Psoas muscle (tissue), 8 donors: Measurements from ENCODE around the gene GPR132. TPM values are rescaled to one million over a fixed set of nuclear protein-coding genes. Genes with fewer than 3 reads are reported as not detected.

Source experiments
- ATAC-seq, 4 donors: fragments of 200-7000 bp; cut with Tn5 transposase; one replicate each; pipeline ENCODE4 v1.9.1; 2020; ENCODE audit warnings: moderate library complexity in 3 of 4, mild to moderate bottlenecking in 2 of 4
- DNase-seq, 2 donors: peaks; one replicate each; pipeline ENCODE4 v3.0.0-alpha.2; 2020
- H3K27ac ChIP-seq: fragments of 200-600 bp; one replicate; pipeline ENCODE4 v1.8.0; 2022
- H3K27me3 ChIP-seq, 3 donors: fragments of 200-600 bp in 1 of 3; one replicate each; pipeline versions ENCODE4 v1.6.1 to v1.8.0; 2013 to 2022; ENCODE audit warnings: low read length in 2 of 3, mild to moderate bottlenecking in 2 of 3, moderate library complexity in 1 of 3; ENCODE audit not compliant: insufficient read depth in 3 of 3
- H3K36me3 ChIP-seq, 2 donors: fragments of 200-600 bp in 1 of 2; one replicate each; pipeline versions ENCODE4 v1.6.1 to v1.8.0; 2013 to 2022; ENCODE audit warnings: low read depth in 1 of 2, mild to moderate bottlenecking in 1 of 2, moderate library complexity in 1 of 2; ENCODE audit not compliant: insufficient read depth in 1 of 2
- H3K4me1 ChIP-seq: fragments of 200-600 bp; one replicate; pipeline ENCODE4 v1.8.0; 2022
- H3K4me3 ChIP-seq: fragments of 200-600 bp; one replicate; pipeline ENCODE4 v1.8.0; 2022; ENCODE audit warnings: mild to moderate bottlenecking
- H3K9me3 ChIP-seq: fragments of 200-600 bp; one replicate; pipeline ENCODE4 v1.8.0; 2022
- WGBS, 3 donors: extraction: QIAGEN DNeasy Blood & Tissue Kit; methylation state at CpG; one replicate each; pipeline versions ENCODE4 v1.1.6 to v1.1.7; 2013; 5-methylcytosine and 5-hydroxymethylcytosine counted together
- intact Hi-C, 2 donors: fragments of 100-400 bp; cut with DNase I; formaldehyde crosslinking; loops; one replicate each; pipeline versions ENCODE4 v1.11.0 to v1.14.2; 2022
- polyA plus RNA-seq, 3 donors: library from polyadenylated mRNA; stranded (reverse); fragments of 200-250 nt; gene quantifications; one replicate each; pipeline ENCODE4 v1.2.3, GENCODE V29; 2013
- total RNA-seq, 4 donors: library from RNA; stranded (reverse); fragmentation: NEBNext Ultra II Directional in 2 of 4; extraction: Animal tissue kit (Norgen Biotek cat#: 25700) in 2 of 4; gene quantifications; one replicate each; pipeline versions ENCODE4 v1.2.1 to v1.2.4, GENCODE V29; 2021 to 2023
- TF ChIP-seq, protein P1 (sequence below): fragments of 200-600 bp; IDR thresholded peaks from one replicate; pipeline ENCODE4 v1.8.0; 2022; ENCODE audit warnings: antibody characterized with exemption
- donor health status: healthy with polysubstance abuse.
- donor health status: DM: no; HTN: no; CAD: no; lungs with moderate emphysema.
- donor health status: Bipolar disorder and iron deficiency.
- donor health status: healthy.
- donor health status: DM: yes; HTN: yes; CAD: no.
- donor health status: DM: no; HTN: no; CAD: no.
- donor health status: DM: no; HTN: no; CAD: no.
- donor health status: DM: yes; HTN: yes; CAD: no.

Gene GPR132
- total and polyA plus RNA-seq, 7 donors, result 0.08 to 0.60 (median 0.34) TPM

DNA sequence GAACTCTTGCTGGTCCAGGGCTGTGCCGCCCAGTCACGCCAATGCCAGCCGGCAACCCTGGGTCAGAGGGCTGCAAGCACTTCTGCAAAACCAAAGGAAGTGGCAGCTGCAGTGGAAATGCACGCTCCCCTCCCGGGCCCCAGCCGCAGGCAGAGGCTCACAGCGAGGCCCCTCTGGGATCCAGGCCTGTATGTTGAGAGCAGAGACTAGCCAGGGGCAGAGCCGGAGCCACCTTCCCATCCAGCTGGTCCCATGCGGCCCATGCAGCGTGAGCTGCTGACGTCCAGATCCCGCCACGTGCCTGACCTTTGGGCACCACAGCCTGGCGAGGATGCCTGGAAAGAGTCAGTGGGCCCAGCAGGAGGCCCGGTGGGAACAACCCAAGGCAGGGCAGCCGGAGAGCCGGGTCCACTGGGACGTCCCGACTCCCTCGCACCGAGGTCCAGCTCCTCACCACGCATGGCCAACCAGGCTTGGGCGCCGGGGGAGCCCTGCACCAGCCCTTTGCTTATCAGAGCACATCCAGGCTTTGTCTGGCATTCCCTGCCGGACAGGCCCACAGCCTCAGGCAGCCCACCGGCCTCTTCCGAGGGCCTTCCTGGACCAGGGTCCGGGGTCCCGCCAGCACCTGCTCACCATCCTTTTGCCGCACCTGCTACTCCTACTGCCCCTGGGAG is 4.3 kb downstream of the GPR132 start:
- intact Hi-C loops, result no loop called here
- TF ChIP-seq, protein P1, sequence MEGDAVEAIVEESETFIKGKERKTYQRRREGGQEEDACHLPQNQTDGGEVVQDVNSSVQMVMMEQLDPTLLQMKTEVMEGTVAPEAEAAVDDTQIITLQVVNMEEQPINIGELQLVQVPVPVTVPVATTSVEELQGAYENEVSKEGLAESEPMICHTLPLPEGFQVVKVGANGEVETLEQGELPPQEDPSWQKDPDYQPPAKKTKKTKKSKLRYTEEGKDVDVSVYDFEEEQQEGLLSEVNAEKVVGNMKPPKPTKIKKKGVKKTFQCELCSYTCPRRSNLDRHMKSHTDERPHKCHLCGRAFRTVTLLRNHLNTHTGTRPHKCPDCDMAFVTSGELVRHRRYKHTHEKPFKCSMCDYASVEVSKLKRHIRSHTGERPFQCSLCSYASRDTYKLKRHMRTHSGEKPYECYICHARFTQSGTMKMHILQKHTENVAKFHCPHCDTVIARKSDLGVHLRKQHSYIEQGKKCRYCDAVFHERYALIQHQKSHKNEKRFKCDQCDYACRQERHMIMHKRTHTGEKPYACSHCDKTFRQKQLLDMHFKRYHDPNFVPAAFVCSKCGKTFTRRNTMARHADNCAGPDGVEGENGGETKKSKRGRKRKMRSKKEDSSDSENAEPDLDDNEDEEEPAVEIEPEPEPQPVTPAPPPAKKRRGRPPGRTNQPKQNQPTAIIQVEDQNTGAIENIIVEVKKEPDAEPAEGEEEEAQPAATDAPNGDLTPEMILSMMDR, result no peak
- peak in 2 of 4 donors; percentile 11 to 23 for ATAC-seq
- H3K4me3 ChIP-seq, result peak overlapping the region; percentile 30
- peaks cover 4% of the 10 kb centered on the region for H3K4me1 ChIP-seq
- 47 to 54% (median 54%) methylated on average over 27 to 30 of the region's 30 CpGs for WGBS, 3 donors
- no peaks in the 10 kb centered on the region for H3K9me3 ChIP-seq
- H3K27me3 ChIP-seq, result peaks cover 0 to 7% (median 0%) of the 10 kb centered on the region in 3 donors
- no peaks in the 10 kb centered on the region for H3K36me3 ChIP-seq
- peak; percentile 47 to 71 for DNase-seq
- H3K27ac ChIP-seq, result peak overlapping the region; percentile 23

- no peak overlapping the region for H3K27ac ChIP-seq
- ATAC-seq (no peak), DNase-seq (no peak)
- no peaks in the 10 kb centered on the region for H3K9me3 ChIP-seq
- no peaks in the 10 kb centered on the region for H3K36me3 ChIP-seq
- no peak overlapping the region for H3K4me3 ChIP-seq
- TF ChIP-seq, protein P1, result no peak
- H3K27me3 ChIP-seq, result peaks cover 0 to 7% (median 0%) of the 10 kb centered on the region in 3 donors
- 84 to 85% (median 84%) methylated on average over 16 of the region's 16 CpGs for WGBS, 3 donors
- intact Hi-C loops, result no loop called here
- peaks cover 4% of the 10 kb centered on the region for H3K4me1 ChIP-seq
Measured at GRCh38 chr14:105059925-105060565, 5.2 kb downstream of the GPR132 start.

GRCh38 chr14:105059035-105059924 is 6.0 kb downstream of the GPR132 start:
- Histone ChIP-seq H3K4me3 (no peak overlapping the region), H3K9me3 (no peaks in the 10 kb centered on the region), H3K27me3 (peaks cover 0 to 7% (median 0%) of the 10 kb centered on the region in 3 donors), H3K27ac (no peak overlapping the region), H3K36me3 (no peaks in the 10 kb centered on the region), H3K4me1 (peaks cover 4% of the 10 kb centered on the region)
- TF ChIP-seq, protein P1, result no peak
- DNase-seq, result peak in 1 of 2 donors; percentile 59
- intact Hi-C loops, result no loop called here
- 57 to 62% (median 58%) methylated on average over 21 to 22 of the region's 22 CpGs for WGBS, 3 donors
- ATAC-seq, result no peak

- intact Hi-C loops, result no loop called here
- H3K9me3 ChIP-seq, result no peaks in the 10 kb centered on the region
- TF ChIP-seq, protein P1, result no peak
- ATAC-seq, result no peak
- H3K27ac ChIP-seq, result no peak overlapping the region
- no peak overlapping the region for H3K4me3 ChIP-seq
- peaks cover 0 to 7% (median 0%) of the 10 kb centered on the region in 3 donors for H3K27me3 ChIP-seq
- H3K36me3 ChIP-seq, result no peaks in the 10 kb centered on the region
- peaks cover 4% of the 10 kb centered on the region for H3K4me1 ChIP-seq
- WGBS, 3 donors, result 74 to 85% (median 76%) methylated on average over 14 of the region's 14 CpGs
- DNase-seq, result peak in 1 of 2 donors; percentile 48
Measured at GRCh38 chr14:105058521-105059034, 6.7 kb downstream of the GPR132 start.
